Ovary (tissue), 3 donors: Measurements from ENCODE around the gene EFTUD2.

Experiments used
- CTCF ChIP-seq, 3 donors: fragments of 450-650 bp in 2 of 3; fragments of 200-600 bp in 1 of 3; IDR thresholded peaks; one replicate each; pipeline versions ENCODE4 v1.5.1 to v1.8.0; 2016 to 2022; ENCODE audit warnings: antibody characterized with exemption in 3 of 3, mild to moderate bottlenecking in 1 of 3
- EP300 ChIP-seq: sonication (generic); formaldehyde crosslinking; IDR thresholded peaks from one replicate; pipeline ENCODE4 v1.6.1; 2017; ENCODE audit warnings: antibody characterized with exemption
- donor health status: DM: no; HTN: no; CAD: no.

- TF ChIP-seq CTCF (IDR thresholded peaks at IDR 0.05), result no peak
- no peak for TF ChIP-seq EP300
Measured at GRCh38 chr17:44926821-44927525, 27.7 kb upstream of the EFTUD2 start.
